GM21360 (cell line): ENCODE measurements around the gene POP4.
"Not testable (repeated sequence)": the region's sequence is repeated elsewhere in the genome, so short reads cannot be mapped to it uniquely, and the experiment has no call there.

ENCODE experiments used
- ATAC-seq: cut with Tn5 transposase; IDR thresholded peaks from one replicate; pipeline ENCODE4 v1.9.1; 2021; ENCODE audit warnings: mild to moderate bottlenecking, moderate library complexity; ENCODE audit not compliant: unreplicated experiment

Gene POP4

GRCh38 chr19:29605653-29606419 lies at the start of gene POP4:
Gene POP4 (plus strand): TSS chr19:29606283. CDS start chr19:29606319, 36 bp downstream.
- peak; percentile 67 for ATAC-seq

- not testable (repeated sequence) for ATAC-seq
These were observed 47.0 kb upstream of the POP4 start for GRCh38 chr19:29559110-29559509.

GRCh38 chr19:29559743-29560142 lies 46.3 kb upstream of the POP4 start:
- no peak for ATAC-seq

GRCh38 chr19:29560313-29561075 lies 45.6 kb upstream of the POP4 start:
- no peak for ATAC-seq

- ATAC-seq, result no peak
These were observed 44.5 kb upstream of the POP4 start for GRCh38 chr19:29561601-29562000.

GRCh38 chr19:29562299-29563297 lies 43.5 kb upstream of the POP4 start:
- no peak for ATAC-seq

GRCh38 chr19:29563486-29564101 lies 42.5 kb upstream of the POP4 start:
- no peak for ATAC-seq

- ATAC-seq, result no peak
These were observed 41.5 kb upstream of the POP4 start for GRCh38 chr19:29564574-29565005.

- ATAC-seq, result no peak
These were observed 40.9 kb upstream of the POP4 start for GRCh38 chr19:29565171-29565570.

- ATAC-seq, result no peak
These were observed 39.5 kb upstream of the POP4 start for GRCh38 chr19:29566496-29567054.

- ATAC-seq, result no peak
These were observed 38.6 kb upstream of the POP4 start for GRCh38 chr19:29567366-29567915.

GRCh38 chr19:29568036-29569025 lies 37.8 kb upstream of the POP4 start:
- ATAC-seq, result no peak

- no peak for ATAC-seq
These were observed 36.8 kb upstream of the POP4 start for GRCh38 chr19:29569038-29569911.

GRCh38 chr19:29571181-29571580 lies 34.9 kb upstream of the POP4 start:
- ATAC-seq, result no peak

GRCh38 chr19:29573486-29573885 lies 32.6 kb upstream of the POP4 start:
- ATAC-seq, result no peak

GRCh38 chr19:29574510-29574909 lies 31.6 kb upstream of the POP4 start:
- ATAC-seq, result no peak

GRCh38 chr19:29576046-29576606 lies 30.0 kb upstream of the POP4 start:
- ATAC-seq, result no peak
